ENCODE results near the gene ARCN1.

Gene ARCN1

DNA sequence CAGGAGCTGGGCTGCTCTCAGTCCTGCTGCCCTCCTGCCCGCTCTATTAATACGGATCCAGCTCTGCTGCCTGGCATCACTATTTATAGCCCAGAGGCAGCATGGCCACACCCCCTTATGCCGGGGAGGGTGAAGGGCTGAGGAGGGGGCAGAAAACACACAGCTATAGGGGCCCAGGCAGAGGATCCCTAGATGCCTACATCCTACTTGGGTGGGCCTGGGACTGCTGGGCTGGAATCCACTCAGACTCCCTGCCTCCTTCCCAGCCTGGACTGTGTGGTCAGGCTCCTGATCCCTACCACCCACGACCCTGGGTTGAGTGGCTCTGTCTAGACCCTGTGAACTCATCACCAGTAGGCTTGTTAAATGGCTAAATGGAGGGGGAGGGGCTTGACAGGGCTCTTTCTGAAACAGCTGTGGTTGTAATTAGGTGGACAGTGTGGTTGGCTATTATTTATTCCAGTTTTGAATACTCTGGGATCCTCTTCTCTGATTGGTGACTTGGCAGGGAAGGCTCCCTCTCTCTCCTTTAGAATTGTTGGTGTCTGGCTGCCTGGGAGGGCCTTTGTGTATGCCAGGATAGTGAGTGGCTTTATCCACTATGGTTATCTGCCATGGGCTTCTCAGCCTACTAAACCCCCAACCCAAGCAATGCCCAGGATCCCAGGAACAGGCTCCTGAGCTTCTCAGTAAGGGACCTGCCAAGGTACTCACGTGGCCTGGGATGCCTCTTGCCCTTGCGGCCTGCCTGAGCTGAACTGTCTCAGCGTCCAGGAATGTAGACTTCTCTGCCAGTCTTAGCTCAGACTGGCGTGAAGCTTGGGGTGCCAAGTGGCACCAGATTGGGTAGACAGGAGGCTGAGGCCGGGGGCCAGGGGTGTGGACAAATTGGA lies 50.4 kb downstream of the ARCN1 start:
- peak; percentile 93 for DNase-seq

DNA sequence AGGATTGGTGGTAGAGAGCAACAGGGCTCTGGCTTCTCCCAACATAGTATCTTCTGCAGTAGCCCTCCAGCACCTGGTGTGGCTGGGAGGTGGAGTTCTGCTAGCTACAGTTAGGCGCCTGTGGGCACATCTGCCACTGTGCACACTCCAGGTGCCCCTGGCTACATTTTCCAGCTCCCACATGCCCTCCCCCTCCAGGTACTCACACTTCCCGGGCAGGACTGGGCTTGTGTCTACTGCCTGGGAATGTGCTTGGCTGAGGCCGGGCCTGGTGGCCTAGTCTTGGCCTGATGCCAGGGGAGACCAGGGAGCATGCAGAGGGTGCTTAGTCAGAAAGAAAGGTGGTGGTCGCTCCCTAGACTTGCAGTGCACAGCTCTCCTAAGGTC lies 51.1 kb downstream of the ARCN1 start:
- DNase-seq: peak; percentile 99

DNA sequence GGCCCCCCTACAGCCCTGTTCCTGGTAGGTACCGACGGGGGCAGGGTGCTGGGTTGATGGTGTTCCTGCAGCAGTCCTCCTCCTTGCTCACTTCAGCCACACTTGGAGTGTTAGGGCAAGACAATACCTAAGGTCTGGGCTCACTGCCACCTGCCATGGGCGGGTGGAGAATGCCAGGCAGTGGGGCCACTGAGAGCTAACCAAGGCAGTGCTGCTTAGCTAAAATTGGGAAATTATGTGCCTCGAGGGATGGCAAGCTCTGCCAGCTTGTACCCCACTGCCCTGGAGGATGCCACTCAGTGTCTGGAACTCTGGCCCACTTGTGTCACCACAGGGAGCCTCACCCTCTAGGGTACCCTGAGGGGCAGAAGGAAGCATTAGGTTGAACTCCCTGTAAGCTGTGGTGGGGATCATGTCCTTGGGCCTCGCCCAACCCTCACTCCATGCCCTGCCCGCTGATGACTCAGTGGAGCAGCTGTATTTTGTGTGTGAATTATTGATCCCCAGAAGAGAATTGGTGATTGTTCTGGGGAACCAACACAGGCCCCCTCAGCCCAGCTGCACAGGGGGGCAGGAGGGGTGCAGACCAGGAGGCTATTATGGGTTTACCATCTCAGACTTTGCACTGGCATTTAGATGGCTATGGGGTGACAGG lies 53.0 kb downstream of the ARCN1 start:
- peak; percentile 87 for DNase-seq

DNA sequence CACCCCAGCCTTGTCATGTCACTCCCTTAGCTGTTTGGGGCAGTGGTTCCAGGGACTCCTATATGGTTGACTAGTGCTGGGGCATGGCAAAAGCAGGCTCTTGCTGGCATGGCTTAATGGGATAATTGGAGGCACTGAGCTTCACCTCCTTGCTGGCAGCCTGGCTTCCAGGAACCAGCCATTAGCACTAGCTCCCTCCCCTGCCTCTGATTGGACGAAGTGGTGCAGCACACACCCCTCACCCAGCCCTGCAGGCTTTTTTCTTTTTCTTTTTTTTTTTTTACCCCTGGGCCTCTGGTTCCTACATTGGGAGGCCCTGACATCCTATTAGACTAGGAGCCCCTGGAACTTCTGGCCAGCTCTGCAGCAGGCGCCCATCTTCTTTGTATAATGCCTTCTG lies 53.8 kb downstream of the ARCN1 start:
- DNase-seq: no peak

DNA sequence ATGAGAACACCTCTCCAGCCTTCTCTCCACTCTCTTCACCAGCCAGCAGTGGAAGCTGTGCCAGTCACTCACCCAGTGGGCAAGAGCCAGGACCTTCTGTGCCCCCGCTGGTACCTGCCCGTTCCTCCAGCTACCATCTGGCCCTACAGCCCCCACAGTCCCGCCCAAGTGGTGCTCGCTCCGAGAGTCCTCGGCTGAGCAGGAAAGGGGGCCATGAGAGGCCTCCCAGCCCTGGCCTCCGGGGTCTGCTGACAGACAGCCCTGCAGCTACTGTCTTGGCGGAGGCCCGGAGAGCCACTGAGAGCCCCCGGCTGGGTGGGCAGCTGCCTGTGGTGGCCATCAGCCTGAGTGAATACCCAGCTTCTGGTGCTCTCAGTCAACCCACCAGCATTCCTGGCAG lies 55.4 kb downstream of the ARCN1 start:
- no peak for DNase-seq

DNA sequence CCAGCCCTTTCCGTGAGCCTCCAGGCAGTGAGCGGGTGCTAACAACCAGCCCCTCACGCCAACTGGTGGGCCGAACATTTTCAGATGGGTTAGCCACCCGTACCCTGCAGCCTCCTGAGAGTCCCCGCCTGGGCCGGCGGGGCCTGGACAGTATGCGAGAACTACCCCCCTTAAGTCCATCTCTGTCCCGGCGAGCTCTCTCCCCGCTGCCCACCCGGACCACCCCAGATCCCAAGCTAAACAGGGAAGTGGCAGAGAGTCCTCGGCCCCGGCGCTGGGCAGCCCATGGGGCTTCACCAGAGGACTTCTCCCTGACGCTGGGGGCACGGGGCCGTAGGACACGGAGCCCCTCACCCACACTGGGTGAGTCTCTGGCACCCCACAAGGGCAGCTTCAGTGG lies 55.8 kb downstream of the ARCN1 start:
- no peak for DNase-seq

DNA sequence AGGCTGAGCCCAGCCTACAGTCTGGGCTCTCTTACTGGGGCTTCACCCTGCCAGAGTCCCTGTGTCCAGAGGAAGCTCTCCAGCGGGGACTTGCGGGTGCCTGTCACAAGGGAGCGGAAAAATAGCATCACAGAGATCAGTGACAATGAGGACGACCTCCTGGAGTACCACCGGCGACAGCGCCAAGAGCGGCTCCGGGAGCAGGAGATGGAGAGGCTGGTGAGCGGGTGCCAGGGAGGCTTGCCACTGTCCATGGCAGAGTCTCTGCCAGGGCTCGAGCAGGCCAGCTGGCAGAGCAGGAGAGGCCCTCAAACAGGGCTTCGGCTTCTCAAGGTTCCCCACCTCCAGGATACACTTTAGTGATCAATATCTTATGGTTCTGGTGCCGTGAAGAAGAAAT lies 56.2 kb downstream of the ARCN1 start:
- DNase-seq: no peak

DNA sequence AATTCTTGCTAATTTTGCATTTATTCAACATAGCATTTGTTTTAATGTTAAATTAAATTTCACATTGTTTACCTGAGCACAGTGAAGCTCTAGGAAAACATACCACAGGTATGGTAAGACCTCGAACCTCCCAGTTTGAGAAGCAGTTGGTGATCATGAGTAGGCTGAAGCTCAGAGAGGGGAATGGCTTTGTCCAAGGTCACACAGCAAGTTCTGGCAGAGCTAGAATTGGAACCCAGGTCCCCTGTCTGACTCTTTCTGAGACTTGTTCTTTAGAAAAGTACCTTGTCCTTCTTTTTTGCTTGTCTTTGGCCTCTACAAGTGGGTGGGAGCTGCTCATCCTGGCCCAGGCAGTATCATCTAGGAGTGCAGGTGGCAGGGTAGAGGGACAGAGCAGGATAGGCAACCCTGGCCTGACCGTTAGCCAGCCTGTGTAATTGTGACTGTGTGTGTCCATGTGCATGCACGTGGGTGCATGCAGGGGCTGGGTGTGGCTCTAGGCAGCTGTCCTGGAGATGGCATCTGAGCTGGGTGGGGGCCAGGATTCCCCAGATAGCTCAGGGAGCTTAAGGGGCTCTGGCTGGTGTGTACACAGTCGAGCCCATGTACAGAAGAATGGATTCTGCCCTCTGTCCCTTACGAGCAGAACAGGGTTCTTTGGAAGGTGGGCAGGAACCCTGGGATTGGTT lies 56.8 kb downstream of the ARCN1 start:
- DNase-seq: no peak

DNA sequence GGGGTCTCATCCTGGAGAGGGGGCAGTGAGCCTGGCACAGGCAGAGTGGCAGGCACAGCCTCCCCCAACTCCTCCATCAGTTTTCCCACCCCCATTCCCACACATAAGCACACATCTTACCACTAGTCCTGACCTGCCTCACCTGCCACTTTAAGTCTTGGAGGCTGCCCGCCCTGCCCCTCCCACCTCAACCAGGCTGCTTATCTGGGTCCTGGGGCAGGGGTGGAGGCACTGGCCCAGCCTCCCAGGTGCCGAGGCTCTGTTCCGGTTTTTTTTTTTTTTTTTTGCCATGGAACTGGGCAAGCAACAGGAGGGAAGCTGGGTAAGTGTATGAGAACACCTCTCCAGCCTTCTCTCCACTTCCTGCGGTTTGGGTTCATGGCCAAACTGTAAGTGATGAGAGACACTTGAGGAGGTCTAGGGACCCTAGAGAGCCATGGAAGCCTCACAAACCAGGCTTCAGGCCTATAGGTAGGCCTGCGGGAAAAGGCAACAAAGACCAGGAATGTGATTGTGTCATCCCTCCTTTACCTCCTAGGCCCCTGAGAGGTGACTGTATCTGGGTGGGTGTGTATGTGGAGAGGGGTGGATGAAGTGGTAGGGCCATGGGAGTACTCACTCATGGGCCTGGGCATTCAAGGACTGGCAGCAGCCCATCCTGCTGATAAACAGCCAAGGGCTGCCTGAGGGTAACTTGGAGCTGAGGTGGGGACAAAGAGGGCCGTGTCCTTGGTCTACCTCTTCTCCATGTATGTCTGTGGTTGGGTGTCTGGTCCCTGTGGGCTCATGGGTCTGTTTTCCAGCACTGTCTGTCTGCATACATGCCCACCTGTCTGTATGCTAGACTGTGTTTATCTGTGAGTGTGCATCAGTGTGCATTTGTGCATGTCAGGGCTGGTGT lies 57.8 kb downstream of the ARCN1 start:
- peak; percentile 99 for DNase-seq

DNA sequence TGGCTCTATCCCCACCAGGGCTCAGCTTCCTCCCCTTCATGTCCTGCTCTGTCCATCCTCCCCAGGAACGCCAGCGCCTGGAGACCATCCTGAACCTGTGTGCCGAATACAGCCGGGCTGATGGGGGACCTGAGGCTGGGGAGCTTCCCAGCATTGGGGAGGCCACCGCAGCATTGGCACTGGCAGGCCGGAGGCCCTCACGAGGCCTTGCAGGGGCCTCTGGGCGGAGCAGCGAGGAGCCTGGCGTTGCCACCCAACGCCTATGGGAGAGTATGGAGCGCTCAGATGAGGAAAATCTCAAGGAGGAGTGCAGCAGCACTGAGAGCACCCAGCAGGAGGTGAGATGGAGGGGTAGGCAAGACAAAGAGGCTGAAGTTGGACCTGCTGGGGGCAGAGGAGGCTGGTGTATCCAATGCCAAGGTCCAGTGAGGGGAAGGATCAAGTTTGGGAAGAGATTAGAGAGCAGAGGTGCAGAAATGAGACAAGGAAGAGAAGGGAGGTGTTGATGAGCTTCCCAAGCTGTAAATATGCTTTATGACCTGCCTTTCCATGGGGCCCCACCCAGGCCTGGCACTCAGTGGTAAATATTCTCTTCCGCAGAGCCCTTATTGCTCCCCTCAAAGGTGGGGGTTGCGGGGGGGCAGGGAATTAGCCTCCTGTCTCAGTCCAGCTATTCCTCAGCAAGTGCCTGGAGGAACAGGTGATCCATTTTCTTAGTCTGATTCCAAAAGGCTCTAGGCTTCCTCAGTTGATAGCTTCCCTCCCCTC lies 59.1 kb downstream of the ARCN1 start:
- no peak for DNase-seq

DNA sequence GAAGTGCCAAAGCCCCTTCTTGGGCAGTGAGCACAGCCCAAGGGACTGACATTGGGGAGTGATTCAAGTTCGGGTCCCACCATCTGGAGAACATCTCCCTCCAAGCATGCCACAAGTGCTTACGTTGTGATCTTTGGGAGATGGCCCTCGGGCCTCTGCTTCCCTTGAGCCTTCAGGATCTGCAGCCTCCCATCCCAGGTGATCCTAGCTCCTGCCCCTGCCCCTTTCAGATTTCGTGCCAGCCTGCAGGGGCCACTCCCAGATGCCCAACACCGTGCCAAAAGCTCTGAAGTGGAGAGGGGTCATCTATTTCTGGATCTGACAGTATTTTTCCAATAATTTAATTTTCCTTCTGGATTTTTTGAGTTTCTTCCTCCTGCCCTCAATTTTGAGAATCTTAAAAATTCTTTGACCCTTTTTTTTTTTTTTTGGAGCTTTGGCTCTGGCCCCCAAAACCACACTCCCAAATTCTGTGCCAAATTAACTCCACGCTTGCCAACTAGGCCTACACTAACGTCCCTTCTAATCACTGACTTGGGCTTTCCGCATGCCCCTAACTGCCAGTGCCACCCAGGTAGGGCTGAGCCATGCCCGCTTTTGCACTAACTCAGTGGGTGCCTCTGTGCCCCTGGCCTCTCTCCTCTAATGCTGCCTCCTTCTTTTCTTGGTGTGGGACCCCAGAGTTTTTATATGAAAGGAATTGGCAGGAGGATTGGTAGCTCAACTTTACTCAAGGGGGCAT lies 60.5 kb downstream of the ARCN1 start:
- no peak for DNase-seq

DNA sequence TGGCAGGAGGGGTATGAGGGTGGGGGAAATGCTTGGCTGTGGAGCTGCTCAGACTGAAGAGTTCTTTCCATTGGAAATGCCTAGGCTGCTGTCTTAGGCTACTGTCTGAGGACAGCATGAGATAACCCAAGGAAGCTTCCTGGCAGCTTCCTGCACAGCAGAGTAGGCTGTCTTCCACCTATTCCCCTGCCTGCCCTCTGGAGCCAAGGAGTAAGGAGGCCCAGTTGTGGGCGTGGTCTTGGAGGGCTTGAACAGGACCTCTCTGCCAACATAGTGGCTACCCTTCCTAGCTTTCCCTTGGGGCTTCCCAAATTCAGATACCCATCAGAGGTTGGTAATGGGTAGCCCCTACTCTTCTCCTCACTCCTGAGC lies 61.1 kb downstream of the ARCN1 start:
- DNase-seq: no peak

DNA sequence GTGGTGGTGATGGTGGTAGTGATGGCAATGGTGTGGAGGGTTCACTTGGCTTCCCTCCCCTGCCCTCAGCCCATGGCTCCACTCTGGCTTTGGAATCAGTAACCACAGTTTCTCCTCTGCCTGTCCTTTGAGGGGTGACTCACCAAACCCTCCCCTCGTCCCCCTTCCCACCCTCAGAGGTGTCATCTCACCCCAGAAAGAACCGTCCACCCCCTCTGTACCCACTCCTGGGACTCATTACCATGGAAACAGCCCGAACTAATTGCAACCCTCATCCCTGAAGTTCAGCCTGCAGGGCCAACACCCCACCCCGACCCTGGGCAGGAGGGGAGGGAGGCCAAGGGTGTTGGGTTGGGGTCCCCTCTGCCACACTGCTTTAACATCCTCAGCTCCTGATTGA lies 61.8 kb downstream of the ARCN1 start:
- no peak for DNase-seq

DNA sequence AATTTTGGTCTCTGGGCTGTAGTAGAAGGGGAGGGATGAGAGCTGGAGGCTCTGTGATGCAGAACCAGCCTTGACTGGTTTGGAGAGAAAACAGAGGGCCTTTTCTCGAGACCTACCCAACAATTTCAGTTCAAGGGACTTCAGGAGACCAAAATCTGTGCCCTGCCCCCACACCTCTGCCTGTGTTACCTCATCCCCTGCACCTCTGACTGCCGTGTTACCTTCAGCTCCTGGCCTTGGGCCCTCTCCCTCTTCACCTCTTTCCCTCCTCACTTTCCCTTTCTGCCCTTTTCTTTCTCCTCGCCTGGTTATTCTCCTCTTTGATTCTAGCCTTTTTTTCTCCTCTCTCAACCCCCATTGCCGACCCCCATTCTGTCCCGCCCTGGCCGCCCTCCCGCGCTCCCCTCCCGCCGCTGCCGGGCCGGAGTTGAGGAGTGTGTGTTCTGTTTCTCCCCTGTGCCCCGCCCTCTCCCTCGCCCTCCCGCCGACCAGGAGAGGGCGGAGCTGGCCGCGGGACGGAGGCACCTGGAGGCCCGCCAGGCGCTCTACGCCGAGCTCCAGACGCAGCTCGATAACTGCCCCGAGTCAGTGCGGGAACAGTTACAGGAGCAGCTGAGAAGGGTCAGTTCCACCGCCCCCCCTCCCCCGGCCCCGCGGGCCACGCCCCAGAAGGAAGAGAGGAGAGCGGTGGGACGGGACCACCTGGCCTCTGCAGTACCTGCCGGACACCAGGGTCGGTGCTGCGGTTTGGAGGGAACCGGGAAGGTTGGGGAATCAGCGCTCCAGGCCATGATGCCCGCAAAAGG lies 62.4 kb downstream of the ARCN1 start:
- DNase-seq: peak; percentile 91

DNA sequence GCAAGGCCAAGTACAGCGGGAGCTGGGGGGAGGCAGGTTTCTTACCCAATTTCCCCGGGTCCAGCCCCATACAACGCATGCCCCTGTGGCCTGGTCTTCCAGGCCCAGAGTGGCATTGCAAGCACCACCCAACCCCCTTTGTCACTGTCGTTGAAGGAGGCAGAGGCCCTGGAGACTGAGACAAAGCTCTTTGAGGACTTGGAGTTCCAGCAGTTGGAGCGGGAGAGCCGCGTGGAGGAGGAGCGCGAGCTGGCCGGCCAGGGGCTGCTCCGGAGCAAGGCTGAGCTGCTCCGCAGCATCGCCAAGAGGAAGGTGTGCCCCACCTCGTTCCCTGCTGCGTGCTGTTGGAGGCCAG lies 63.0 kb downstream of the ARCN1 start:
- DNase-seq: peak; percentile 78

DNA sequence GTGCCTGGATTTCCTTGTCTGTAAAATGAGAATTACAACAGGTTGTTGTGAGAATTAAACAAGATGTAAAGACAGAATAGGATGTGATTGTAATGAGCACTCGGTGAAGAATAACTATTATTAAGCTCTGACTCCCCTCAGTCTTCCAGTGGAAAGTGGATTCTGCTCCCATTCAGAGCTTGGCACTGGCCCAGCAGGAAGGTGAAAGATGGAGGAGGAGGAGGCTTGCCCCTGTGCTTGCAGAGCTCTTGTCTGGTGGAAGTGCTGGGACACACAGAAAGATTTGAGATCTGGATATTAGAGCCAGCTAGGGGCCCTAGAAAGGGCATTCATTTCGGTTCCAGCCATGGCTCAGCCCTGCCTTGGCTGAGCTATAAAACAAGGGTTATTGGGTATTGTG lies 63.4 kb downstream of the ARCN1 start:
- DNase-seq: peak; percentile 91

DNA sequence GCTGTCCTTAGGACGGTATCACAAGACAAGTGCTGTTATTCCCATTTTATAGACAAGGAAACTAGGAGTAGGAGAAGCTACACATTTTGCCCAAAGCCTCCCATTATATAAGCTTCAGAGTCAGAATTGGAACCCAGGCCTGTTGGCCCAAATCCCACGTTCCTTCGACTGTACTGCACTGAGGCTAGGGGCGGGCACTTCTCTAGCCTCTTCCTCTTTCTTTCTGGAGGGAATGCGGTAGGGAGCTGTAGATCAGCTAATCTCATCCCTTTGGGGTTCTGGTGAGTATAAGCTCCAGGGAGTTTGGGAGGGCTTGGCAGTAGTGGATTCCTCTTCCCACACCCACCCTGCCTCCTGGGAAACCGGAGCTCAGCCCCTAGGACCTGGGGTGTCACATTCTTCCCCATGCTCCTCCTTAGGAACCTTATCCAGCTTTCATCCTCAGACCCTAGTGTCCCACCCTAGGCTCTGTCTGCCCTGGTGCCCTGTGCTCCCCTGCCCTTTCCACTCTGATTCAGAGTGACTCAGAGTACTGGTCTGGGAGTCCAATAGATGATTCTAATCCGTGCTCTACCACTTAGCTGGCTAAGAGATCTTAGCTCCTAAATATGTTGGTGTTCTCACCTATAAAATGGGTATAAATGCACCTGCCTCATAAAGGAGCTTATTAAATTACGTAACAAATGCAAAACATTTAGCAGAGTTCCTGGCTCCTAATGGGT lies 64.5 kb downstream of the ARCN1 start:
- DNase-seq: no peak

DNA sequence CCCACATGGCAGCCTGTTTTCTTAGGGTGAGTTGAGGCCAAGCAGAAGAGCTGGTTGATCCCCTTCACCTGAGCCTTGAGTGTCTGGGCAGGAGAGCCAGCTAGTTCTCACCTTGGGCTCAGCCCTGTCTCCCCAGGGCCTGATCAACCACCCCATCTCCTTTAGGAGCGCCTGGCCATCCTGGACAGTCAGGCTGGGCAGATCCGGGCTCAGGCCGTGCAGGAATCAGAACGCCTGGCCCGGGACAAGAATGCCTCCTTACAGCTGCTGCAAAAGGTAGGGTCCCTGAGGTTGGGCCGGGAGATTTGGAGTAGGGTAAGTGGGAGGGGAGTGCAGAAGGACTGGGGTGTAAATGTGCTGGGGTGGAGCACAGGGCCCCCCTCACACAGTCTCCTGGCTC lies 66.5 kb downstream of the ARCN1 start:
- no peak for DNase-seq

DNA sequence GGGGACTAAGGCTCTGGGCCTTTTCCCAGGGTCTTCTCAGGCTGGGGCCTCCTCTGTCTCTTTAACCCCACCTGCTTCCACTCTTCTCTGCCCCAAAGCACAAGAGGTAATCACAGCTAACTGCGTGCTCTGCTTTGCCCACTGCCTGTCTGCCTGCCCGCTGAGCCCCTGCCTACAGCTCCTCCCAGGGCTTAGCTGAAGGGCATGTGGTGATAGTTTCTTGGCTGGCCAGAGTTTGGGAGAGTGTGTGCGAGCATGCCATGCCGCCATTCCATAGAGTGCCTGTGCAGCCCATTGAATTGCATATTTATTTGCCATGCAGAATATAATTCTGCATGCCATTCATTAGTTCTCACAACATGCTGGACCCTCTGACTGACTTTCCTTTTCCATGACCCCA lies 67.7 kb downstream of the ARCN1 start:
- DNase-seq: peak; percentile 27
